Fibroblast of lung (primary cell): ENCODE data around the gene DPH7. TPM values are rescaled to one million over a fixed set of nuclear protein-coding genes. Genes with fewer than 3 reads are reported as not detected.

ENCODE experiments used
- DNase-seq, 2 donors: peaks; one replicate each; pipeline versions ENCODE4 v3.0.0 to v3.0.0-alpha.2; 2010; ENCODE audit warnings: low read depth in 2 of 2
- H2AFZ ChIP-seq: 2 replicates; pipeline ENCODE4 v1.5.1; 2012; ENCODE audit warnings: low read length, control low read depth, inconsistent platforms
- H3K27ac ChIP-seq: 2 replicates; pipeline ENCODE4 v1.5.1; 2011; ENCODE audit warnings: low read length, control low read depth; ENCODE audit not compliant: insufficient read depth
- H3K27me3 ChIP-seq: 2 replicates; pipeline ENCODE4 v1.5.1; 2011; ENCODE audit warnings: mild to moderate bottlenecking, low read length; ENCODE audit not compliant: control insufficient read depth, insufficient read depth
- H3K36me3 ChIP-seq: 2 replicates; pipeline ENCODE4 v1.5.1; 2011; ENCODE audit warnings: low read length; ENCODE audit not compliant: control insufficient read depth, insufficient read depth
- H3K4me1 ChIP-seq: 2 replicates; pipeline ENCODE4 v1.5.1; 2011; ENCODE audit warnings: low read length; ENCODE audit not compliant: control insufficient read depth, insufficient read depth; ENCODE audit errors: extremely low read depth
- H3K4me2 ChIP-seq: 2 replicates; pipeline ENCODE4 v1.5.1; 2011; ENCODE audit warnings: low read length, control low read depth; ENCODE audit not compliant: insufficient read depth; ENCODE audit errors: extremely low read depth
- H3K4me3 ChIP-seq, 4 experiments: fragments of 200-600 bp in 1 of 4; sonication (generic) in 1 of 4; replicated peaks in 1 of 4; 2 replicates each; pipeline ENCODE4 v1.5.1; 2011 to 2016; ENCODE audit warnings: low read length in 4 of 4, low read depth in 3 of 4, mild to moderate bottlenecking in 3 of 4, control low read depth in 2 of 4, inconsistent platforms in 1 of 4, mixed read lengths in 1 of 4; ENCODE audit not compliant: insufficient read depth in 1 of 4; ENCODE audit errors: control extremely low read depth in 1 of 4
- H3K79me2 ChIP-seq: 2 replicates; pipeline ENCODE4 v1.5.1; 2012; ENCODE audit warnings: mild to moderate bottlenecking, low read length, inconsistent platforms; ENCODE audit not compliant: control insufficient read depth, insufficient read depth
- H3K9ac ChIP-seq: 2 replicates; pipeline ENCODE4 v1.5.1; 2011; ENCODE audit warnings: mild to moderate bottlenecking, low read length, control low read depth; ENCODE audit not compliant: insufficient read depth
- H3K9me3 ChIP-seq: 2 replicates; pipeline ENCODE4 v1.5.1; 2012; ENCODE audit warnings: low read depth, low read length; ENCODE audit not compliant: control insufficient read depth, insufficient read depth
- H4K20me1 ChIP-seq: 2 replicates; pipeline ENCODE4 v1.5.1; 2011; ENCODE audit warnings: low read length; ENCODE audit not compliant: control insufficient read depth, insufficient read depth; ENCODE audit errors: extremely low read depth
- CTCF ChIP-seq, 2 donors: IDR thresholded peaks in 1 of 2; conservative IDR thresholded peaks in 1 of 2; 1 replicate in 1 of 2; 2 replicates in 1 of 2; pipeline ENCODE4 v1.5.1; 2011 to 2012; ENCODE audit warnings: low read length in 2 of 2, control low read depth in 1 of 2, inconsistent platforms in 1 of 2, low read depth in 1 of 2, mild to moderate bottlenecking in 1 of 2
- EZH2 ChIP-seq: IDR thresholded peaks from 2 replicates; pipeline ENCODE4 v1.5.1; 2012; ENCODE audit warnings: low read length, control low read depth, mild to moderate bottlenecking; ENCODE audit errors: missing control alignments
- polyA plus RNA-seq, 2 donors: library from polyadenylated mRNA; depleted of rRNA in 1 of 2; stranded (reverse) in 1 of 2; unstranded in 1 of 2; fragments of >200 nt; gene quantifications; 2 replicates each; pipeline ENCODE4 v1.2.1, GENCODE V29; 2011 to 2012; ENCODE audit warnings: missing spikeins in 1 of 2
- total RNA-seq: library from RNA; depleted of rRNA; stranded (reverse); fragments of >200 nt; gene quantifications from 2 replicates; pipeline ENCODE4 v1.2.1, GENCODE V29; 2014

DPH7 gene
- total and polyA plus RNA-seq, 2 donors (not counting 1 experiment from before 2014, with no cell fraction given), result 15.7 to 20.6 TPM

- Histone ChIP-seq H3K4me1 (peaks cover 17% of the 10 kb centered on the region), H3K9me3 (no peaks in the 10 kb centered on the region), H3K27ac (no peak overlapping the region), H3K9ac (no peak overlapping the region), H3K27me3 (no peaks in the 10 kb centered on the region), H3K4me2 (no peak overlapping the region), H3K4me3 (no peak overlapping the region), H3K79me2 (peaks cover 2% of the 10 kb centered on the region), H3K36me3 (peaks cover 20% of the 10 kb centered on the region), H4K20me1 (no peaks in the 10 kb centered on the region), H2AFZ (no peak overlapping the region)
- DNase-seq, result no peak
- no peak for TF ChIP-seq EZH2
- TF ChIP-seq CTCF (conservative IDR thresholded peaks at IDR 0.05 in 1 of 2, IDR thresholded peaks at IDR 0.05 in 1 of 2; ENCODE audit: low read depth in 1 of 2, low read length in 2 of 2), result no peak
Observed at GRCh38 chr9:137610944-137611343, 32.2 kb upstream of the DPH7 start.

DNA sequence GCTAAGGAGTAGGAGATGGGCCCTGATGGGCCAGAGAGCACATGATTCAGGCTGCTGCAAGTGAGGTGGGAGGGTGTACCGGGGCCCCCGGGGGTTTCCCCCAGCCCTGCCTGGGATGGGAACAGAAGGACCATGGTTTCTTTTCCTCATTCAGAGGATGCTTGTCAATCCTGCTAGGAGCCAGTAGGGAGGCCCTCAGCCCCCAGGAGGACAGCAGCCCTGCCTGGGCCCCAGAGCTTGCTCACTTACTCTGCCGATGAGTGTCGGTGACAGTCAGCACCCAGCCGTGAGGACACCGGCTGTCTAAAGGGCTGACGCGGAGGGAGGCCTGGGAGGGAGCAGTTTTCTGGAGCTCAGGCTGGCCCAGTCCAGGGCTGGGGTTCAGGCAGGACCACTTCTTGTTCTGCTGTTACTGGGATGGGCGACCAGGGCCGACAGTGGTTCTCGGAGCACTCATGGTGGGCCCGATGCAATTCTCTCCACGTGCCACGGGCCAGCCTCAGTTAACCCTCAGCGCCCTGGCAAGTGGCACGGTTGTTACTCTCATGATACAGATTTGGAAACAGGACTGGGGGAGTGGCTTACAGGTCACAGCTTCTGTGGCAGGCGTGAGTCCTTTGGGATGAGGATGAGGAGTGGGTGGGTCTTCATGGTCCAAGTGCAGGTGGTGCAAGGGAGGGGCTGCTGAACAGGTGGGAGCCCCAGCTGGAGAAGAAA, 28.6 kb upstream of the DPH7 start:
- peaks cover 4% of the 10 kb centered on the region for H3K27me3 ChIP-seq
- H3K79me2 ChIP-seq, result peaks cover 2% of the 10 kb centered on the region
- peak overlapping the region in 3 of 4 experiments; percentile 23 to 75 (median 68) for H3K4me3 ChIP-seq
- DNase-seq, result peak in 1 of 2 donors; percentile 17
- peak overlapping the region; percentile 93 for H3K4me2 ChIP-seq
- H3K4me1 ChIP-seq, result peaks cover 12% of the 10 kb centered on the region
- no peaks in the 10 kb centered on the region for H4K20me1 ChIP-seq
- H3K9me3 ChIP-seq, result no peaks in the 10 kb centered on the region
- H3K9ac ChIP-seq, result no peak overlapping the region
- H3K36me3 ChIP-seq, result no peaks in the 10 kb centered on the region
- no peak overlapping the region for H2AFZ ChIP-seq
- no peak overlapping the region for H3K27ac ChIP-seq
- TF ChIP-seq EZH2 (no peak), CTCF (conservative IDR thresholded peaks at IDR 0.05 in 1 of 2, IDR thresholded peaks at IDR 0.05 in 1 of 2; ENCODE audit: low read depth in 1 of 2, low read length in 2 of 2) (no peak)

- peaks cover 2% of the 10 kb centered on the region for H3K79me2 ChIP-seq
- H3K36me3 ChIP-seq, result no peaks in the 10 kb centered on the region
- H3K4me3 ChIP-seq, result peak overlapping the region; percentile 27 to 75 (median 58)
- H3K4me1 ChIP-seq, result peaks cover 8% of the 10 kb centered on the region
- H3K9ac ChIP-seq, result no peak overlapping the region
- peak overlapping the region; percentile 93 for H3K4me2 ChIP-seq
- H3K9me3 ChIP-seq, result no peaks in the 10 kb centered on the region
- H3K27me3 ChIP-seq, result peaks cover 4% of the 10 kb centered on the region
- no peak for DNase-seq
- no peak overlapping the region for H3K27ac ChIP-seq
- no peak for TF ChIP-seq EZH2
- TF ChIP-seq CTCF (conservative IDR thresholded peaks at IDR 0.05 in 1 of 2, IDR thresholded peaks at IDR 0.05 in 1 of 2; ENCODE audit: low read depth in 1 of 2, low read length in 2 of 2), result no peak
- no peak overlapping the region for H2AFZ ChIP-seq
- H4K20me1 ChIP-seq, result no peaks in the 10 kb centered on the region
Observed at GRCh38 chr9:137606734-137607138, 28.0 kb upstream of the DPH7 start.
